Measurements from ENCODE around the gene FBXO24.

- TF ChIP-seq CTCF (IDR thresholded peaks at IDR 0.05) = no peak
- no peak for TF ChIP-seq POLR2AphosphoS5 (IDR thresholded peaks at IDR 0.05)
Observed at GRCh38 chr7:100613412-100614175, 27.5 kb downstream of the FBXO24 start.

All from prostate gland (tissue), 2 donors.